HG02970 (cell line): ENCODE measurements around the gene ZNF691.
"Not testable (repeated sequence)": the region's sequence is repeated elsewhere in the genome, so short reads cannot be mapped to it uniquely, and the experiment has no call there.

Experiments used
- ATAC-seq: cut with Tn5 transposase; IDR thresholded peaks from one replicate; pipeline ENCODE4 v1.9.1; 2021; ENCODE audit warnings: mild to moderate bottlenecking, moderate library complexity, moderate number of reproducible peaks; ENCODE audit not compliant: unreplicated experiment, low FRiP score

The ZNF691 gene

DNA sequence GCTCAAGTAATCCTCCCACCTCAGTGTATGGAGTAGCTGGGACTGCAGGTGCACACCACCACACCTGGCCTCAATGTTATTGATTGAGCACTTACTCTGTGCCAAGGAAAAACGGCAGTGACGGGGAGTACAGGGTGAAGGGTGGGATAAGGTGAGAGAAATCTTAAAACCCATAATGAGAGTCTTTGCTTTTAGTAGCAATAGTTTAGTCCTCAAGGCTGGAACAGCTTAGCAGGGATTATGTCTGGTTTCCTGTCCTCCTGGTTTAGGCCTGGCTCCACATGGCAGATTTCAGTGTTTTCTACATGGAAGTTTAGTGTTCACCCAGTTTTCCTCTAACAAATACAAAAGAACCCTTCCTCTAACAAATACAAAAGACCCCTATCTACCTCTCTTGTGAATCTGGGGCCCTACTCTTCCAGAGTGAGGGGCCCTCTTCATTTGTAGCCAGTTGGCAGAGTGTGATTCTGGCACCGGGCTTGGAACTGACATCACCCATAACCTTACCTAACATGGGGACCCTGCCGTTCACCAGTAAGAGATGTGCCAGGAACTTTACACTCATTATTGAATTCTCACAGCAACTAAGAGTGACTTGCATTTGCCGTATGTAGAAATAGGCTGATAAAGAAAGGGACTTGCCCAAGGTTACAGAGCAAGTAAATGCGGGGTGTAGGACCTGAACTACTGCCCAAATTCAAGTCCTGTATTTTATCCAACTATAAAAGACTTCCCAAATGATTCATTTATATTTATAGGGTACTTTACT, 6.9 kb downstream of the ZNF691 start:
- ATAC-seq: no peak

DNA sequence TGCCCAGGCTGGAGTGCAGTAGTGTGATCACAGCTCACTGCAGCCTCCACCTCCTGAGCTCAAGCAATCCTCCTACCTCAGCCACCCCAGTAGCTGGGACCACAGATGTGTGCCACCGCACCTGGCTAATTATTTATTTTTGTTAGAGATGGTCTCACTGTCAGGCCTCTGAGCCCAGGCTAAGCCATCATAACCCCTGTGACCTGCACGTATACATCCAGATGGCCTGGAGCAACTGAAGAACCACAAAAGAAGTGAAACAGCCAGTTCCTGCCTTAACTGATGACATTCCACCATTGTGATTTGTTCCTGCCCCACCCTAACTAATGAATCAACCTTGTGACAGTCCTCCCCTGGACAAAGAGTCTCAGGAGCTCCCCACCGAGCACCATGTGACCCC, 10.1 kb downstream of the ZNF691 start:
- not testable (repeated sequence) for ATAC-seq

- not testable (repeated sequence) for ATAC-seq
Measured at GRCh38 chr1:42859366-42859765, 13.0 kb downstream of the ZNF691 start.

DNA sequence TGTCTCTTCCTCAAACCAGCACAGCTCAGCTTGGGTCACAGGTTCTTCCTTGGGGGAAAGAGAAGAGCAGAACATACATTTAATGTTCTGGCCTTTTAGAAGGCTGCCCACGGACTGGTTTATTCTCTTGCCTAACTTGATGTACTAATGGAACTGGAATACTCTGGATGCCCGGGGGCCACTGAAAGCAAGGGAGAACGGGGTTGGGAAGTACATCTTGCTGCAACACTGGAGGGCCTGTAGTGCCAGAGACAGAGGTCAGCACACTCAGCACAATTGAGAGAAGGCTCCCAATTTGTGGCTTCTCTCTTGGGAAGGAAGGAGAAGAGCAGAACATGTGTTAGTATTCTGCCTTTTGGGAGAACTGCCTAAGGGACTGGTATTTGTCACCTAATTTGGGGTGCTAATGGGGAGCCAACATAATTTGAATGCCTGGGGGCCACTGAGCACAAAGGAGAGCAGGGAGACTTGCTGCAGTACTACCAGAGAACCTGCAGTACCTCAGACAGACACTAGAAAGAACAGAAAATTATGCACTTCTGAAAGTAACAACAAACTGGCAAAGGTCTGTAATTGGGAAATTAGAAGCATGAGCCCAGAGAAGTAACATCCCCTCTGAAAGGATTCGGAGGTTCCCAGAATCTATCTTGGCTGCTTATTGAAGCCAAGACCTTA, 14.1 kb downstream of the ZNF691 start:
- no peak for ATAC-seq

DNA sequence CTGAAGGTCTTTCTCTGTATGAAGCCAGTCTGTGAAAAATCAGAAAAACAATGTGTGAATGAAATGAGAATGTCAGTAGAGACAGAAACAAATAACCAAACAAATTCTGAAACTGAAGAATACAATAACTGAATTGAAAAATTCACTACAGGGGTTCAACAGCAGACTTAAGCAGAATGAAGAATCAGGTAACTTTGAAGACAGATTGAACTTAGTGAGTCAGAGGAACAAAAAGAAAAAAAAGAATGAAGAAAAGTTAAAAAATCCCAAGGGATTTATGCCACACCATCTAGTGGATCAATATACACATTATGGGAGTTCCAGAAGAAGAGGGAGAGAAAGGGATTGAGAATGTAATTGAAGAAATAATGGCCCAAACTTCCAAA, 14.6 kb downstream of the ZNF691 start:
- ATAC-seq: no peak

DNA sequence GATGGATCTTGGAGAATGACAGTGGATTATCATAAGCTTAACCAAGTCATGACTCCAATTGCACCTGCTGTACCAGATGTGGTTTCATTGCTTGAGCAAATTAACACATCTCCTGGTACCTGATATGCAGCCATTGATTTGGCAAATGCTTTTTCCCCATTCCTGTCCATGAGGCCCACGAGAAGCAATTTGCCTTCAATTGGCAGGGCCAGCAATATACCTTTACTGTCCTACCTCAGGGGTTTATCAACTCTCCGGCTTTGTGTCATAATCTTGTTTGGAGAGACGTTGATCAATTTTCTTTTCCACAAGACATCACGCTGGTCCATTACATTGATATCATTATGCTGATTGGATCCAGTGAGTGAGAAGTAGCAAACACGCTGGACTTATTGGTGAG, 20.1 kb downstream of the ZNF691 start:
- no peak for ATAC-seq

DNA sequence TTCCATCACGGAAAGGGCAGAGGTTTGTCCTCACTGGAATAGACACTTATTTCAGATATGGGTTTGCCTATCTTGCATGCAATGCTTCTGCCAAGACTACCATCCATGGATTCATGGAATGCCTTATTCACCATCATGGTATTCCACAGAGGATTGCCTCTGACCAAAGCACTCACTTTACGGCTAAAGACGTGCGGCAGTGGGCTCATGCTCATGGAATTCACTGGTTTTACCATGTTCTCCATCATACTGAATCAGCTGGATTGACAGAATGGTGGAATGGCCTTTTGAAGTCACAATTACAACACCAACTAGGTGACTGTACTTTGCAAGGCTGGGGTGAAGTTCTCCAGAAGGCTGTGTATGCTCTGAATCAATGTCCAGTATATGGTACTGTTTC, 22.1 kb downstream of the ZNF691 start:
- not testable (repeated sequence) for ATAC-seq

GRCh38 chr1:42869254-42869653, 22.8 kb downstream of the ZNF691 start:
- not testable (repeated sequence) for ATAC-seq

GRCh38 chr1:42869751-42870150, 23.3 kb downstream of the ZNF691 start:
- not testable (repeated sequence) for ATAC-seq

GRCh38 chr1:42873108-42873507, 26.7 kb downstream of the ZNF691 start:
- ATAC-seq: not testable (repeated sequence)

GRCh38 chr1:42873670-42874069, 27.3 kb downstream of the ZNF691 start:
- no peak for ATAC-seq

- no peak for ATAC-seq
Measured at GRCh38 chr1:42876009-42876408, 29.6 kb downstream of the ZNF691 start.

- ATAC-seq: no peak
Measured at GRCh38 chr1:42877380-42877779, 31.0 kb downstream of the ZNF691 start.

DNA sequence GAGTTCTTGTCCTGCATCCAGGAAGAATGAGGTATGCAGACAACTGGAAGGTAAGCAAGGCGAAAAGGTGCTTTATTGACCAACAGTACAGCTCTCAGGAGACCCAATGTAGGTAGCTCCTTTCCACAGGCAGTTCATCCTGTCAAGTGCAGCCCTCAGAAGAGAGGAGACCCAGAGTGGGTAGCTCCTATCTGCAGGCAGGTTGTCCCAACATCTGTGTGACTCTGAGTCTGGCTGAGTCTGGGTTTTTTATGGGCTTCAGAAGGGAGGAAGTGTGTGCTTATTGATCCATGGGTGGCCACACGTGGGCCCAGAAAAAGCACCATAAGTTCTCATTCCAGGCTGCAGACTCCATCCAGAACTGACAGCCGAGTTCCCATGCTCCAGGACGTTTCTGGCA, 34.0 kb downstream of the ZNF691 start:
- ATAC-seq: no peak

DNA sequence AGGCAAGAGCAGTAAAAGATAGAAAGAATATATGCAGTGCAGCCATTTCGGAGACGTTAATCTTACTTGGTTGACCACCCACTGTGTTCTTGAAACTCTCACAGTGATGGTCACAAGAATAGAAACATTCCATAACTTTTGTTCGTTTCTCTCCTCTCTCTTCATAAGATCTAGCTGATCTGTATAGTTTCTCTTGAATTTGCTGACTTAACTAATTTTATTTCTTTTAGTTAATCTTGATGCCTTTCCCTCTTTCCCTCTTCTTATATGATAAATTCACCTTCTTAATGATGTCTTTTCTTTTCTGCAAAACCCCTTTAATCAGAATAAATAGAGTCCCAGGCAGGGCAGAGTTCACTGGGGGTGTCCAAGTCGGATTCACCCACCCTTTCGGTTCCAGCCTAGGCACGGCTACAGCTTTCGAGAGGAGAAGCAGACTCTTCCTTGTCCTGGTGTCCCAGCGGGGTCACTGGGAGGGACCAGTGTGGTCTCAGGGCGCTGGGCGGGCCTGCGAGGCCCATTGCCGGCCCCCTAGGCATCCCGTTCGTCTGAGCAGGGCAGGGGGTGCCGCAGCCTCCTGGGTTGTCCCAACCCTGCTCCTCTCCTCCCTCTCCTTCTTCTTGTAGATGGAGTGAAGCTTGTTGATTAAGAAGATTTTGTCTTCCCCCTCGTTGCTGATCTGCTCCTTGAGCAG, 39.8 kb downstream of the ZNF691 start:
- no peak for ATAC-seq

DNA sequence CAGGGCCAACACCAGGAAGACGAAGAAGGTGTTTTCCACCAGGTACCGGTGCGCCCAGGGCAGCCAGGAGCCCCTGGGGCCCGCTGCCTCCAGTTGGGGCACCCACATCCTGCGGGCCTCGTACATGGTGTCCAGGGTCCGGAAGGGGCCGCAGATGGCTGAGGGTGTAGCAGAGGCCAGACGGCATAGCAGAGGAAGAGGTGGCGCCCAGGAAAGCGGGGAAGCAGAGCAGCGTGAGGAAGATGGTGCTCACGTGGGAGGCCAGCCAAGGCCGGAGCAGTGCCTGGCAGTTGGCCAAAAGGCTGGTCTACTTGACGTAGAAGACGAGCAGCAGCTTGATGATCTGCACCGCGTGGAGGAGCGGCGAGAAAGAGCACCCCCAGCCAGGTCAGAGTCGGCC, 40.4 kb downstream of the ZNF691 start:
- no peak for ATAC-seq

- no peak for ATAC-seq
Measured at GRCh38 chr1:42887366-42887765, 41.0 kb downstream of the ZNF691 start.

DNA sequence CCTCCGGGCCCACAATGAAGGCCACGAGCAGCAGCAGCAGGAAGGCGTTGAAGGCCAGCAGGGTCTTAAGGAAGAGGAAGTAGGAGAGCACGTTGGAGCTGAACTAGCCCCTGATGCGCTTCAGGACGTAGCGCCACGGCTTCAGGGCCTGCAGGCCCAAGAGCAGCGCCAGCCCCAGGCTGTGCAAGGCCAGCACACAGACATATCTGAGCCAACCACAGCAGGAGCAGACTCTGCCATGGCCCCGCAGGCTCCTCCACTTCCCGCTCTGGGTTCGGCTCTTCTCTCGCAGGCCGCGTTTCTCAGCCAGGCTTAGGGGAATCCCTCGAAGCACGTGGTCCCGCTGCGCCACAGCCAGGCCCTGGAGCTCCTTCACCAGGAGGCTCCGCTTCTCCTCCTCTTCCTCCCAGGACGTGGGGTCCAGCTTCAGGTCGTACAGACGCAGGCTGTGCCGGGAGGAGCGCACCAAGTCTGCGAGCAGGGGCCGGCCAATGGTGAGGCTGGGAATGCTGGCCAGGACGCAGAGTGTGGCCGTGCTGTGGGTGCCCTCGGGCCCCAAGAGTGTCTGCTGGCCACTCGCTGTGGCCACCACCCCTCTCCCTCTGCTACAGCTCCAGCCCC, 41.7 kb downstream of the ZNF691 start:
- ATAC-seq: no peak

DNA sequence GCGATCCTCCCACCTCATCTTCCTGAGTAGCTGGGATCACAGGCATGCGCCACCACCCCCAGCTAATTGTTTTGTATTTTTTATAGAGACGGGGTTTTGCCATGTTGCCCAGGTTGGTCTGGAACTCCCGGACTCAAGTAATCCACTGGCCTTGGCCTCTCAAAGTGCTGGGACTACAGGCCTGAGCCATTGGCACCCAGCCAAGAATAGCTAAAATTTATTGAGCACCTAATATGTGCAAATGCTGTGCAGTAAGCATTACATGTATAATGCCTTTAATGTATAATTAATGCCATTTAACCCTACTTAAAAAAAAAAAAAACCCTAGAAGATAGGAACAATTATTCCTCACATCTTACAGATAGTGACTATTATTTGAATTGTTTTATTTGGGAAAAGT, 42.9 kb downstream of the ZNF691 start:
- ATAC-seq: no peak

DNA sequence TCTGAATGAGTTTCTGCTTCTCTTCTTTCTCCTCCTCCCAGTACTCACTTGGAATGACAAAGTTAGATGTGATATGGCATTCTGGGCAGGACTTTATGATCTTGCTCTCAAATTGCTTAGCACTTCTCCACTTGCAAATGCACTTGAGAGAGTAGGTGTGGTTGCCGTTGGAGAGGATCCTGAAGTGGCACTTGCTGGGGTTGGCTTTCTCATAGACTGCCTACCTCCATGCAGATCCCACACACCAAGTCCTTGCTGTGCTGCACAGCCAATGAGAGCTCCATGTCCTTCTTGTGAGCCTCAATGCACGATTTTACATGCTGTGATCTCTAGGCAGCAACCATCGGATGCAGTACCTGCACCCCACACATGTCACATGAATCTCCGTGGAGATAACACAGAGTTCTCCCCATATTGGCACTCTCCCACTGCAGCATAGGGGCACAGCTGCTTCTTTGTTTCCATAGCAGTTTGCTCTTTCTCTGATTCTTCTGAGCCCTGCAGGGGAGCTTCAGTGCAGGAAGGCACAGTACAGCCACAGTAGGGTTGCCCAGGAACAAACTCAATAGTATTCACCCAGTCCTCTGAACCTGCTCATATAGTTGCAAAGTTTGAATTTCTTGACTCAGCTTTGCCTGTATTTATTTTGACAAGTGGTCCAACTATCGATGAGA, 45.2 kb downstream of the ZNF691 start:
- ATAC-seq: no peak
